SKM-1 (cell line): ENCODE results near the gene KBTBD6.
A peak's percentile ranks its signal among the peaks of the same experiment; 100 is the strongest.
"Not testable (repeated sequence)": the region's sequence is repeated elsewhere in the genome, so short reads cannot be mapped to it uniquely, and the experiment has no call there.

Experiments used
- DNase-seq: peaks from one replicate; lab custom pipeline; 2025; ENCODE audit not compliant: unreplicated experiment; lab: John Stamatoyannopoulos, UW

KBTBD6 gene

GRCh38 chr13:41132512-41133152 is at the start of gene KBTBD6:
Gene KBTBD6 (minus strand): TSS chr13:41132802. CDS start chr13:41132511, 291 bp downstream.
- peak; percentile 97 for DNase-seq

GRCh38 chr13:41182231-41182630 is 49.6 kb upstream of the KBTBD6 start:
- no peak for DNase-seq

GRCh38 chr13:41179593-41180250 is 47.1 kb upstream of the KBTBD6 start:
- DNase-seq, result no peak

GRCh38 chr13:41178040-41178439 is 45.4 kb upstream of the KBTBD6 start:
- no peak for DNase-seq

GRCh38 chr13:41177616-41178015 is 45.0 kb upstream of the KBTBD6 start:
- DNase-seq, result peak; percentile 68

- DNase-seq, result not testable (repeated sequence)
These were observed 43.0 kb upstream of the KBTBD6 start for GRCh38 chr13:41175576-41175975.

GRCh38 chr13:41162151-41162550 is 29.5 kb upstream of the KBTBD6 start:
- DNase-seq, result no peak

GRCh38 chr13:41159174-41159573 is 26.6 kb upstream of the KBTBD6 start:
- no peak for DNase-seq

GRCh38 chr13:41157048-41157717 is 24.6 kb upstream of the KBTBD6 start:
- no peak for DNase-seq

- DNase-seq, result no peak
These were observed 24.0 kb upstream of the KBTBD6 start for GRCh38 chr13:41156620-41157019.

- no peak for DNase-seq
These were observed 21.4 kb upstream of the KBTBD6 start for GRCh38 chr13:41154042-41154441.

- DNase-seq, result no peak
These were observed 19.4 kb upstream of the KBTBD6 start for GRCh38 chr13:41152005-41152404.

GRCh38 chr13:41150058-41150457 is 17.5 kb upstream of the KBTBD6 start:
- no peak for DNase-seq

GRCh38 chr13:41148419-41149283 is 16.0 kb upstream of the KBTBD6 start:
- DNase-seq, result no peak

- DNase-seq, result no peak
These were observed 12.7 kb upstream of the KBTBD6 start for GRCh38 chr13:41145136-41145908.

- DNase-seq, result no peak
These were observed 12.0 kb upstream of the KBTBD6 start for GRCh38 chr13:41144576-41144975.

- no peak for DNase-seq
These were observed 6.8 kb upstream of the KBTBD6 start for GRCh38 chr13:41139296-41139966.

- no peak for DNase-seq
These were observed 5.3 kb upstream of the KBTBD6 start for GRCh38 chr13:41137951-41138350.

GRCh38 chr13:41137241-41137640 is 4.6 kb upstream of the KBTBD6 start:
- no peak for DNase-seq
